Transverse colon (tissue), 4 donors: ENCODE results near the gene GFOD1. TPM values are rescaled to one million over a fixed set of nuclear protein-coding genes. Genes with fewer than 3 reads are reported as not detected.

Source experiments
- DNase-seq: peaks from one replicate; pipeline ENCODE4 v3.0.0-alpha.2; 2019
- H3K27ac ChIP-seq, 4 donors: fragments of 200-600 bp; sonication (generic); 2 replicates each; pipeline ENCODE4 v1.5.1; 2016 to 2018; ENCODE audit warnings: inconsistent platforms in 4 of 4
- H3K27me3 ChIP-seq: fragments of 200-600 bp; sonication (generic); 2 replicates; pipeline ENCODE4 v1.5.1; 2017; ENCODE audit warnings: inconsistent platforms
- H3K36me3 ChIP-seq, 4 donors: fragments of 200-600 bp; sonication (generic); 2 replicates each; pipeline ENCODE4 v1.5.1; 2017 to 2019; ENCODE audit warnings: inconsistent platforms in 4 of 4
- H3K4me1 ChIP-seq, 4 donors: fragments of 200-600 bp; sonication (generic); 2 replicates each; pipeline ENCODE4 v1.5.1; 2017 to 2020; ENCODE audit warnings: inconsistent platforms in 4 of 4
- H3K4me3 ChIP-seq, 4 donors: fragments of 200-600 bp; sonication (generic); 1 replicate in 1 of 4; 2 replicates in 3 of 4; pipeline versions ENCODE4 v1.5.1 to v1.6.1; 2017 to 2019; ENCODE audit warnings: inconsistent platforms in 4 of 4
- H3K9me3 ChIP-seq, 2 donors: fragments of 200-600 bp; sonication (generic); 2 replicates each; pipeline ENCODE4 v1.5.1; 2017 to 2019; ENCODE audit warnings: inconsistent platforms in 2 of 2
- CTCF ChIP-seq, 5 experiments: fragments of 200-600 bp in 3 of 5; fragments of 450-650 bp in 2 of 5; sonication (generic) in 3 of 5; IDR thresholded peaks; 1 replicate in 2 of 5; 2 replicates in 3 of 5; pipeline ENCODE4 v1.5.1; 2016 to 2017; ENCODE audit warnings: antibody characterized with exemption in 5 of 5, inconsistent platforms in 3 of 5, mild to moderate bottlenecking in 2 of 5, moderate library complexity in 1 of 5
- EP300 ChIP-seq: sonication (generic); formaldehyde crosslinking; IDR thresholded peaks from one replicate; pipeline ENCODE4 v1.6.1; 2017; ENCODE audit warnings: antibody characterized with exemption, low read depth
- POLR2A ChIP-seq: fragments of 450-650 bp; IDR thresholded peaks from one replicate; pipeline ENCODE4 v1.6.1; 2016; ENCODE audit warnings: antibody characterized with exemption, mild to moderate bottlenecking, moderate library complexity
- POLR2AphosphoS5 ChIP-seq, 3 donors: sonication (generic); formaldehyde crosslinking; IDR thresholded peaks; one replicate each; pipeline ENCODE4 v1.6.1; 2016; ENCODE audit warnings: antibody characterized with exemption in 3 of 3
- WGBS, 2 donors: methylation state at CpG; one replicate each; pipeline ENCODE4 v1.1.5; 2018; ENCODE audit warnings: low coverage in 1 of 2; 5-methylcytosine and 5-hydroxymethylcytosine counted together
- in situ Hi-C, 4 donors: fragments of 200-750 bp; cut with MboI; loops; one replicate each; pipeline versions ENCODE4 v1.15.0 to v1.15.1; 2017; ENCODE audit warnings: low sequenced_read_pairs in 3 of 4, low pct_ligation_motif_present in 1 of 4, low pct_unique_long_range_greater_than_20kb in 1 of 4
- intact Hi-C: fragments of 100-400 bp; cut with DNase I; formaldehyde crosslinking; loops from one replicate; pipeline ENCODE4 v1.15.1; 2023; ENCODE audit warnings: low total_unique reads
- total RNA-seq, 4 donors: library from RNA; depleted of rRNA; stranded (reverse); fragments of >200 nt; gene quantifications; one replicate each; pipeline ENCODE4 v1.1.0, GENCODE V29; 2016

Gene GFOD1
- total RNA-seq, 4 donors from 2014 or later: 8.4 to 36.7 (median 19.9) TPM

GRCh38 chr6:13429406-13429753 lies 58.0 kb downstream of the GFOD1 start:
- 75 to 83% methylated on average over 2 to 5 of the region's 5 CpGs for WGBS, 2 donors
- H3K9me3 ChIP-seq: no peaks in the 10 kb centered on the region
- DNase-seq: no peak
- peak overlapping the region in 2 of 4 donors; percentile 35 to 40 for H3K27ac ChIP-seq
- no peak overlapping the region for H3K4me3 ChIP-seq
- H3K4me1 ChIP-seq: peaks cover 0 to 33% (median 9%) of the 10 kb centered on the region in 4 donors
- intact Hi-C loops (no loop called here), in situ Hi-C loops (no loop called here)
- H3K27me3 ChIP-seq: no peaks in the 10 kb centered on the region
- no peak for TF ChIP-seq EP300
- no peak for TF ChIP-seq CTCF (IDR thresholded peaks at IDR 0.05)
- no peak for TF ChIP-seq POLR2AphosphoS5 (IDR thresholded peaks at IDR 0.05)
- TF ChIP-seq POLR2A: no peak
- H3K36me3 ChIP-seq: no peaks in the 10 kb centered on the region

- WGBS, 2 donors: 67 to 78% methylated on average over 3 to 13 of the region's 13 CpGs
- Histone ChIP-seq H3K27ac (peak overlapping the region; percentile 35 to 41 (median 38)), H3K27me3 (no peaks in the 10 kb centered on the region), H3K4me3 (no peak overlapping the region), H3K9me3 (no peaks in the 10 kb centered on the region), H3K36me3 (no peaks in the 10 kb centered on the region), H3K4me1 (peaks cover 0 to 31% (median 9%) of the 10 kb centered on the region in 4 donors)
- in situ Hi-C loops (no loop called here), intact Hi-C loops (no loop called here)
- no peak for DNase-seq
- no peak for TF ChIP-seq EP300
- TF ChIP-seq POLR2AphosphoS5 (IDR thresholded peaks at IDR 0.05): no peak
- no peak for TF ChIP-seq POLR2A
- TF ChIP-seq CTCF (IDR thresholded peaks at IDR 0.05): no peak
Measured at GRCh38 chr6:13428583-13429405, 58.6 kb downstream of the GFOD1 start.

- H3K9me3 ChIP-seq: no peaks in the 10 kb centered on the region
- intact Hi-C loops (no loop called here), in situ Hi-C loops (no loop called here)
- peak; percentile 59 for DNase-seq
- peaks cover 0 to 30% (median 9%) of the 10 kb centered on the region in 4 donors for H3K4me1 ChIP-seq
- H3K27me3 ChIP-seq: no peaks in the 10 kb centered on the region
- peak overlapping the region; percentile 35 to 41 (median 38) for H3K27ac ChIP-seq
- no peaks in the 10 kb centered on the region for H3K36me3 ChIP-seq
- TF ChIP-seq CTCF (IDR thresholded peaks at IDR 0.05): peak in 2 of 5 experiments; percentile 11 to 18
- TF ChIP-seq POLR2A: no peak
- H3K4me3 ChIP-seq: no peak overlapping the region
- WGBS, 2 donors: 60 to 67% methylated on average over 11 to 26 of the region's 26 CpGs
Measured at GRCh38 chr6:13427801-13428582, 59.4 kb downstream of the GFOD1 start.

GRCh38 chr6:13427316-13427715 lies 60.1 kb downstream of the GFOD1 start:
- in situ Hi-C loops: no loop called here
- DNase-seq: no peak
- no peaks in the 10 kb centered on the region for H3K27me3 ChIP-seq
- no peaks in the 10 kb centered on the region for H3K9me3 ChIP-seq
- H3K4me3 ChIP-seq: no peak overlapping the region
- H3K36me3 ChIP-seq: no peaks in the 10 kb centered on the region
- peak overlapping the region in 3 of 4 donors; percentile 16 to 41 (median 40) for H3K27ac ChIP-seq
- 61 to 100% methylated on average over 2 to 8 of the region's 8 CpGs for WGBS, 2 donors
- H3K4me1 ChIP-seq: peaks cover 0 to 29% (median 12%) of the 10 kb centered on the region in 4 donors
- no peak for TF ChIP-seq EP300
- no peak for TF ChIP-seq POLR2A
- TF ChIP-seq CTCF (IDR thresholded peaks at IDR 0.05): no peak
- TF ChIP-seq POLR2AphosphoS5 (IDR thresholded peaks at IDR 0.05): no peak
- intact Hi-C loops: no loop called here
